GM18507 (cell line): ENCODE results near the gene CPNE2.

Experiments used
- DNase-seq: peaks from one replicate; pipeline ENCODE4 v3.0.0; 2011; ENCODE audit warnings: low read depth; ENCODE audit not compliant: insufficient read length; ENCODE audit errors: extremely low spot score
- FAIRE-seq: peaks from 2 replicates; lab custom pipeline; 2011; peaks lifted over from hg19 to GRCh38; lab: Jason Lieb, UNC

CPNE2 gene

GRCh38 chr16:57153841-57154240 lies 61.5 kb downstream of the CPNE2 start:
- FAIRE-seq, result no peak
- DNase-seq, result no peak

- FAIRE-seq (no peak), DNase-seq (no peak)
These were observed 63.4 kb downstream of the CPNE2 start for GRCh38 chr16:57155702-57156350.

GRCh38 chr16:57156351-57156703 lies 63.9 kb downstream of the CPNE2 start:
- FAIRE-seq, result no peak
- DNase-seq, result no peak

GRCh38 chr16:57157533-57157932 lies 65.2 kb downstream of the CPNE2 start:
- no peak for DNase-seq
- no peak for FAIRE-seq

- DNase-seq (no peak), FAIRE-seq (no peak)
These were observed 67.1 kb downstream of the CPNE2 start for GRCh38 chr16:57159447-57159846.

- DNase-seq (no peak), FAIRE-seq (no peak)
These were observed 71.5 kb downstream of the CPNE2 start for GRCh38 chr16:57163842-57164241.

- no peak for DNase-seq
- FAIRE-seq, result no peak
These were observed 73.1 kb downstream of the CPNE2 start for GRCh38 chr16:57165483-57165882.

- no peak for FAIRE-seq
These were observed 73.6 kb downstream of the CPNE2 start for GRCh38 chr16:57165938-57166337.

GRCh38 chr16:57166451-57166850 lies 74.1 kb downstream of the CPNE2 start:
- no peak for DNase-seq
- no peak for FAIRE-seq

More at GRCh38 chr16:57165938-57166337, 73.6 kb downstream of the CPNE2 start:
- DNase-seq, result no peak

- DNase-seq (no peak), FAIRE-seq (peak; percentile 81)
These were observed 74.6 kb downstream of the CPNE2 start for GRCh38 chr16:57166951-57167350.

- no peak for DNase-seq
These were observed 75.2 kb downstream of the CPNE2 start for GRCh38 chr16:57167538-57167937.

GRCh38 chr16:57167953-57168352 lies 75.6 kb downstream of the CPNE2 start:
- no peak for DNase-seq
- peak; percentile 86 for FAIRE-seq

More at GRCh38 chr16:57167538-57167937, 75.2 kb downstream of the CPNE2 start:
- no peak for FAIRE-seq

GRCh38 chr16:57169327-57169726 lies 76.9 kb downstream of the CPNE2 start:
- FAIRE-seq, result no peak
- DNase-seq, result no peak

GRCh38 chr16:57172721-57173290 lies 80.4 kb downstream of the CPNE2 start:
- FAIRE-seq (no peak), DNase-seq (no peak)

GRCh38 chr16:57175896-57176295 lies 83.5 kb downstream of the CPNE2 start:
- DNase-seq (no peak), FAIRE-seq (no peak)

- FAIRE-seq (no peak), DNase-seq (no peak)
These were observed 85.8 kb downstream of the CPNE2 start for GRCh38 chr16:57178196-57178595.

- FAIRE-seq (no peak), DNase-seq (no peak)
These were observed 86.4 kb downstream of the CPNE2 start for GRCh38 chr16:57178793-57179212.

GRCh38 chr16:57179215-57179828 lies 86.9 kb downstream of the CPNE2 start:
- FAIRE-seq (no peak), DNase-seq (no peak)

- DNase-seq (no peak), FAIRE-seq (no peak)
These were observed 91.7 kb downstream of the CPNE2 start for GRCh38 chr16:57184113-57184512.

GRCh38 chr16:57184887-57185445 lies 92.6 kb downstream of the CPNE2 start:
- FAIRE-seq (no peak), DNase-seq (no peak)

- DNase-seq (peak; percentile 23), FAIRE-seq (no peak)
These were observed 93.1 kb downstream of the CPNE2 start for GRCh38 chr16:57185446-57185944.
